GM12801 (cell line): ENCODE measurements around the gene THSD4.

ENCODE experiments used
- CTCF ChIP-seq: IDR thresholded peaks from one replicate; pipeline ENCODE4 v1.5.1; 2011; ENCODE audit warnings: control low read depth; ENCODE audit not compliant: insufficient read length; ENCODE audit errors: extremely low read depth

THSD4 gene

GRCh38 chr15:71387810-71388209 lies 272.5 kb downstream of the THSD4 start:
- no peak for TF ChIP-seq CTCF

GRCh38 chr15:71390096-71390495 lies 274.8 kb downstream of the THSD4 start:
- no peak for TF ChIP-seq CTCF

GRCh38 chr15:71391421-71392088 lies 276.3 kb downstream of the THSD4 start:
- no peak for TF ChIP-seq CTCF

GRCh38 chr15:71392861-71393283 lies 277.6 kb downstream of the THSD4 start:
- TF ChIP-seq CTCF: no peak

GRCh38 chr15:71393383-71393782 lies 278.1 kb downstream of the THSD4 start:
- TF ChIP-seq CTCF: no peak

- no peak for TF ChIP-seq CTCF
These were observed 281.4 kb downstream of the THSD4 start for GRCh38 chr15:71396536-71397125.

GRCh38 chr15:71397377-71397776 lies 282.1 kb downstream of the THSD4 start:
- TF ChIP-seq CTCF: no peak
